GM18520 (cell line): ENCODE results near the gene TOP1.

Experiments
- ATAC-seq: cut with Tn5 transposase; IDR thresholded peaks from one replicate; pipeline ENCODE4 v1.9.1; 2021; ENCODE audit not compliant: unreplicated experiment

The TOP1 gene

GRCh38 chr20:41028359-41029149 is at the start of gene TOP1:
TOP1 (plus strand) TSS chr20:41028822; CDS start chr20:41029068, 246 bp downstream.
- peak; percentile 88 for ATAC-seq

DNA sequence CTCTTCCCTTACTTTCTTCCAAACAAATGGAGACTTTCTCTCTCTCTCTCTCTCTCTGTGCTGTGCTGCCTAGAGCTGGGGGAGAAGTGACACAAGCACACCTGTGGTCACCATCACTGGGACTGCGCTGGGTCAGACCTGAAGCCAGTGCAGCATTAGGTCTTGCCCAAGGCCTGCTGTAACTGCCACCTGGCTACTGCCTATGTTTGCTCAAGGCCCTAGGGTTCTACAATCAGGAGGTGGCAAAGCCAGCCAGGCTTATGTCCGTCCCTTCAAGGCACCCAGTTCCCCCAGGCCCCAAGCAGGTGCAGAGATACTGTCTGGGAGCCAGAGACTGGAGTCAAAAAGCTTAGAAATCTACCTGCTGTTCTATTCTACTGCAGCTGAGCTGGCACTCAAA is 49.4 kb upstream of the TOP1 start:
- ATAC-seq = no peak

DNA sequence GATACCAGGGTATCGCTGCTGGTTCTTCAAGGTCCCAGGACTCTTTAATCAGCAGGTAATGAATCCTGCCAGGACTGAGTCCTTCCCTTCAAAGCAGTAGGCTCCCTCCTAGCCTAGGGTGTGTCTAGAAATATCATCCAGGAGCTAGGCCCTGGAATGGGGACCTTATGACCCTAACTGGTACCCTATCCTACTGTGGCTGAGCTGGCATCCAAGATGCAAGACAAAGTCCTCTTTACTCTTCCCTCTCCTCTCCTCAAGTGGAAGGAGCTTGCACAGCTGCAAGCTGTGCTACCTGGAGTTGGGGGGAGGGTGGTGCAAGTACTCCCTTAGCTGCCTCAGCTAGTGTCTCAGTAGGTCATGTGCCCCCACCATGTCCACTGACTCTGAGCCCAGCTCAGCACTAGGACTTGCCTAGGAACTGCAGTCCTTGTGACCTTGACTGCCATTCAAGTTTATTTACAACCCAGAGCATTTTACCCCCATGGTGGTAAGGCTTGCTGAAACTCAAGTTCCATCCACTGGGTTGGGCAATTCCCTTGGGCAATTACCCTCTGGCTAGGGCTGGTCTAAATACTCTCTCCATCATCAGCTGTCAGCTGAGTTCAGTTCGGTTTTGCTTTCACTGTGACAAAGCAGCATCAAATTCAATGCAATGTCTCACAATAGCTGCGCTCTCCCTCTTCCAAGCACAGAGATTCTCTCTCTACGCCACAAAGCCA is 48.4 kb upstream of the TOP1 start:
- ATAC-seq = peak; percentile 58

DNA sequence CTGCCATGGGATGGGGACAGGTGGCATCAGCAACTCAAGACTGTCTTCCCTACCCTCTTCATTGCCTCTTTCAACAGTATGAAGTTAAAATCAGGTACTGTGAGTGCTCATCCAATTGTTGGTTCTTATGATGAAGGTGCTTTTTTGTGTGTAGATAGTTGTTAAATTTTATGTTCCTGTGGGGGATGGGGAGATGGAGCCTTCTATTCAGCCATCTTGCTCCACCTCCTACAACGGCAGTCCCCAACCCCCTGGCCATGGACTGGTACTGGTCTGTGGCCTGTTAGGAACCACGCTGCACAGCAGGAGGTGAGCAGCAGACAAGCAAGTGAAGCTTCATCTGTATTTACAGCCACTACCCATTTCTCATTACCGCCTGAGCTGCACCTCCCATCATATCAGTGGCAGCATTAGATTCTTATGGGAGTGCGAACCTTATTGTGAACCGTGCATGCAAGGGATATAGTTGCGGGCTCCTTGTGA is 47.8 kb upstream of the TOP1 start:
- no peak for ATAC-seq

- no peak for ATAC-seq
Measured at GRCh38 chr20:40982415-40983145, 46.0 kb upstream of the TOP1 start.

GRCh38 chr20:40983898-40984297 is 44.7 kb upstream of the TOP1 start:
- no peak for ATAC-seq

- ATAC-seq = no peak
Measured at GRCh38 chr20:40984496-40984895, 44.1 kb upstream of the TOP1 start.

DNA sequence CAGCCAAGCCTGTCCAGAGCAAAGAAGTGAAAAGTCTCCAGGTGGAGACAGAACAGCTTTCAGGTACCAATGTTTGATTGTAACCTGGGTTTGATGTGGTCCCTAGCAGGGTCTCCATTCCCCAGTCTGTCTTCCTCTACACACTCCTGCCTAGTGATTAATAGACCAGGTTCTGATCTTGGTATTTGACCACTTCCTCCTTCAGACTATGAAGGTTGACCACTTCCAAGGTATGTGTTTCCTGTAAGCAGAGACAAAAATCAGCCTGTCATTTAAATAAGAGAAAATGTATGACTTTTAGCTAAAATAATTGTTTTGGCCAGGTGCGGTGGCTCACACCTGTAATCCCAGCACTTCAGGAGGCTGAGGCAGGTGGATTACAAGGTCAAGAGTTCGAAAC is 41.8 kb upstream of the TOP1 start:
- ATAC-seq = no peak

- ATAC-seq = peak; percentile 47
Measured at GRCh38 chr20:40990542-40991120, 38.0 kb upstream of the TOP1 start.

DNA sequence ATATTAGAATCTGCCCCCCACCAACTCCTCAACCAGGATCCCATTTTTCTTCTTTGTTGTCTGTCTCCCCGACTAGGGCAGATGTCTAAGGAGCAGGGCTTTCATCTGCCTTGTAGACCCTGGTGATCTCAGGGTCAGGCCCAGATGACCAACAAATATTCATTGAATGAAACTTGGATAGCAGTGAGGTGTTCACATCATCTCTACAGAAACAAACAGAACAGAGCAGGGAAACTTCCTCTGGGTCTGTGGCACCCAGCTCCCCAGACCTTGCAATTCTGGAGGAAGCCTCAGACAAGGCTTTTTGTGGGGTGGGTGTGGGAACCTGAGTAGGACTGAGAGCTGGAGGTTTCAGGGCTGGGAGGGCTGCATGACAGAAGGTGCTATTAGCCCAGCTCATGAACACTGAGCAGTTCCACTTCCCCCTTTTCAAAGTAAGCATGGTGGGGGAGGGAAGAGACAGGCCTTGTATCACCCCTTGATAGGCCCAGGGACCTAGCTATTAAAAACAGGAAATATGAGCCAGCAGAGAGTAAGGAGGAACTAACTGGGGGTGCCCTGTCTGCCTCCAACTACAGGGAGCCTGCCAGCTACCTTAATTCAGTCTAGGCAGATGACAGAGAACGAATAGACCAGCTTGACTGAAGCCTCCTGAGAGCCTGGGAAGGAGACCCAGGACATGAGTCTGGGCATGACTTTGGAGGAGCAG is 37.3 kb upstream of the TOP1 start:
- ATAC-seq = peak; percentile 86

DNA sequence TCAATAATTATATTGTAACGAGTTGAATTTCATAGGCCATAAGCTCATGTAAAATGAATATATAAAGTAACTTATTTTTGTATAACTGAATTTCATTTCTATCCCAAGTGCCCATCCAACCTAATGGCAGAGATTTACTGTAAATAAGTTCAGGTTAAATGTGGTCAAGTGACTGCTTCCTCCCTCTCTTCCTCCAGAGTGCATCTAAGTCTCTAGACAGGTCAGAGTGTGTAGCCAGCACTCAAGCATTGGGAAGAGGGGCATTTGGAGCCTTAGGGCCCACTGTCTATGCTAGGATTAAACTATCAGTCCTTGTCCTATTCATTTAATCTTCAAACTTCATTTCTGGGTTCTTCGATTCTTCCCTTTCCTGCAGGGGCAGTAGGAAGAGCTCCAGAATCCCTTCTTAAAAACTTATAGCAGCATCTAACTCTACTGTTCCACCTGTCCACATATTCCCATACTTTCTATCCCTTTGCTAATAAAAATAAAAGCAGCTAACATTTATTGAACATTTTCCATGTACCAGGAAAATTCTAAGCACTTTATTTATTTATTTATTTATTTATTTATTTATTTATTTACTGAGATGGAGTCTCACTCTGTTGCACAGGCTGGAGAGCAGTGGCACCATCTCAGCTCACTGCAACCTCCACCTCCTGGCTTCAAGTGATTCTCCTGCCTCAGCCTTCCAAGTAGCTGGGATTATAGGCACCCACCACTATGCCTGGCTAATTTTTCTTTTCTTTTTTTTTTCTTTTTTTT is 36.1 kb upstream of the TOP1 start:
- ATAC-seq = no peak

- ATAC-seq = no peak
Measured at GRCh38 chr20:40993794-40994540, 34.7 kb upstream of the TOP1 start.

DNA sequence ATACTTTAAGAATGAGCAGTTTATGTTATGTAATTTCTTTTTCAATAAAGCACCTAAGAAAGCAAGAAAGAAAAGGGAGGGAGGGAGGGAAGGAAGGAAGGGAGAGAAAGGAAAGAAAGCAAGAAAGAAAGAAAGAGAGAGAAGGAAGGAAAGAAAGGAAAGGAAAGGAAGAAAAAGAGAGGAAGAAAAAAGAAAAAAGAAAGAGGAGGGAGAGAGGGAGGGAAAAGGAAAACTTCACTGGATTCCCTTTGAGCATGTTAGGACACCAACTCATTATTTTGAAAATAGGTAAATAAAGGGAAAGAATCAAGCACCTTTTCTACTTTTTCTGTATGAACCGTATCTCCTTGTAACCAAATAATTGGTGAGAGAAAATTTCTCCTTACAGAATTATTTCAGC is 32.3 kb upstream of the TOP1 start:
- no peak for ATAC-seq

DNA sequence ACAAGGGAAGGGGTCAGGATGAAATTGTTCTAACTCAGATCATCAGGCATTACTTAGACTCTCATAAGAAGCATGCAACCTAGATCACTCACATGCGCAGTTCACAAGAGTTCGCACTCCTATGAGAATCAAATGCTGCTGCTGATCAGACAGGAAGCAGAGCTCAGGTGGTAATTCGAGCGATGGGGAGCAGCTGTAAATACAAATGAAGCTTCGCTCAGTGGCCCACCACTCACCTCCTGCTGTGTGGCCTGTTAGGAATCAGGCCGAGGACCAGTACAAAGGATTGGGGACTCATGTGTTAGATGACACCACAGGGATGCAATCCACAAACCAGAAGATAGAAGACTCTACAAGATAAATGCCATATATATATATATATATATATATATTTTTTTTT is 31.5 kb upstream of the TOP1 start:
- no peak for ATAC-seq

DNA sequence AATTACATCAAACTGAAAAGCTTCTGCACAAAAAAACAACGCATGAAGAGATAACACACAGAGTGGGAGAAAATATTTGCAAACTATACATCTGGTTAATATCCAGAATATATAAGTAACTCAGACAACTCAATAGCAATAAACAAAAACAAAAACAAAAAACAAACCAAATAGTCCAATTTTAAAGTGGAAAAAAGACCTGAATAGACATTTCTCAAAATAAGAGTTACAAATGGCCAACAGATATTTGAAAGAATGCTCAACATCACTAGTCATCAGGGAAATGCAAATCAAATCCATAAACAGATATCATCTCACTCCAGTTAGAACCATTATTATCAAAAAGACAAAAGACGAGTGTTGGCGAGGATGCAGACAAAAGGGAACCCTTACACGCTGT is 28.8 kb upstream of the TOP1 start:
- ATAC-seq = no peak

GRCh38 chr20:41000628-41001027 is 28.0 kb upstream of the TOP1 start:
- ATAC-seq = no peak

GRCh38 chr20:41001497-41001896 is 27.1 kb upstream of the TOP1 start:
- ATAC-seq = no peak

DNA sequence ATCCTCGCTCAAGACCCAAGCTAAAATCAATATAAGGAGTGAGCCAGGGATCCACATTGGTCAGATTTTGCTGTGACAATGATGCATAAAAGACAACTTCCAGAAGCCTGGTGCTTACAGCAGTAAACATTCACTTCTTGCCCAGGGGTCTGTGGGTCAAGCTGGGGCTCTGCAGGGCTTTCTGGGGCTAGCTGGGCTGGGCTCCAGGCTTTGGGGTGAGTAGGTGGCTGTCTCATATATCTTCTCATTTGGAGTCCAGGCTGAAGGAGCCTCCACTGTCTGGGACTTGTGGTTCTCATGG is 25.8 kb upstream of the TOP1 start:
- ATAC-seq = no peak

DNA sequence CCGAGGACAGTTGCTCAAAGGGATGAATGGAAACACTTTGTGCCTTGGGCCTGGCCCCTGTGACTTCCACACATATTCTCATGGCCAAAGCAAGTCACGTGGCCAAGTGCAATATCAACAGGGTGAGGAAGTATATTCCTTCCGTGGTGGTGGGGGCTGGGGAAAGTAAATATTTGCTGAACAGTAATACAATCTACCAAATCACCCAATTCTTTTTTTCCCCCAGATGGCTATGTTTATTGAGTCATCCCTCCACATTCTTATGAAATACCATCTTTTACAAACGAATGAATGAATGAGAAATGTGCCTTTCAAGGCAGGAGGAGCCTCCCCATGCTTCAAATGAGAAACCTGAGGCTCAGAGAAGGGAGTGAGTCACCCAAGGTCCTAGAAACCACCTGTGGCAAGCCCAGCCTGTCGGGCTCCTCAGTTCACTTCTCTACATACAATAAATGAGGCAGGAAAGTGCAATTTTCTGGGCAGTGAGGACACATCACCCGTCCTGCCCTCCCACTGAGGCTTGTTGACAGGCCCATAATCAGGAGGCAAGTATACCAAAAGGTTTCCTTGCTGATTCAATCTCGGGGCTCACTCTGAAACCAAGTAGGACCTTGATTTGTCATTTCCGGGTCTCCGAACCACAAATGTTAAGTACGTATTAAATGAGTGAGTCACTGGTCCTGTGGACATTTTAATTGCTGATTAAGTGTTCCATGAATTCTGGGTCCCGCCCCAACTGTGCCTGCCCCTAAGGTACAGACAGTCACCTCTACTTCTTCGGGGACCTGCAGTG is 25.3 kb upstream of the TOP1 start:
- no peak for ATAC-seq
